Ecto neural progenitor cell (in vitro differentiated cells): ENCODE results near the gene CXCR4.
"Not testable (repeated sequence)": the region's sequence is repeated elsewhere in the genome, so short reads cannot be mapped to it uniquely, and the experiment has no call there.

Experiments
- DNase-seq: peaks from one replicate; pipeline ENCODE4 v3.0.0-alpha.2; 2018; ENCODE audit warnings: low spot score

The CXCR4 gene

GRCh38 chr2:136072621-136073020 is 45.3 kb downstream of the CXCR4 start:
- no peak for DNase-seq

DNA sequence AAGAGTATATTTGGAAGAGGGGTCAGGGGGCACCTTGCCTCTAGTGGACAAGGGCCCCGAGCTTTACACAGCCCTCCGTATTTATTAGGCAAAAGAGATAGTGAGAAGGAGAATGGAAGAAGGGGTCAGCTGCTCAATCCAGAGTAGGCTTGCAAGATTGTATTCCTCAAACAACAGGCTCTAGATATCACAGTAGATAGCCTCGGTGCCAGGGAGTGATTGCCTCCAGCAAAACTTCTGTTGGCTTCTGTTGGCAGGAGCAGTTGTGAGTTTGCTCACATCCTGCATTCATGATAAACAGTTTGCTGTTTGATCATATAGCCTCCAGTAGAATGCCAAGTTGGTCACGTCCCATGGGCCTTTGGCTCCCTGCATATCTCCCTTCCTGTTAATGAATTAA is 46.1 kb downstream of the CXCR4 start:
- not testable (repeated sequence) for DNase-seq

DNA sequence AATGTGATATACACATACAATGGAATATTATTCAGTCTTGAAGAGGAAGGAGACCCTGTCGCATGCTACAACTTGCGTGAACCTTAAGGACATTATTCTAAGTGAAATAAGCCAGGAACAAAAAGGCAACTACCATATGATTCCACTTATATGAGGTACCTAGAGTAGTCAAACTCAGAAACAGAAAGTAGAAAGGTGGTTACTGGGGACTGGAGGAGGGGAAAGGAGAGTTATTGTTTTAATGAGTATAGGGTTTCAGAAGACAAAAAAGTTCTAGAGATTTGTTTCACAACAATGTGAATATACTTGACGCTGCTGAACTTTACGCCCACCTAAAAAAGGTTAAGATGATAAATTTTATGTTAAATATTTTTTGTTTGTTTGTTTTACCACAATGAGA is 47.0 kb downstream of the CXCR4 start:
- no peak for DNase-seq

DNA sequence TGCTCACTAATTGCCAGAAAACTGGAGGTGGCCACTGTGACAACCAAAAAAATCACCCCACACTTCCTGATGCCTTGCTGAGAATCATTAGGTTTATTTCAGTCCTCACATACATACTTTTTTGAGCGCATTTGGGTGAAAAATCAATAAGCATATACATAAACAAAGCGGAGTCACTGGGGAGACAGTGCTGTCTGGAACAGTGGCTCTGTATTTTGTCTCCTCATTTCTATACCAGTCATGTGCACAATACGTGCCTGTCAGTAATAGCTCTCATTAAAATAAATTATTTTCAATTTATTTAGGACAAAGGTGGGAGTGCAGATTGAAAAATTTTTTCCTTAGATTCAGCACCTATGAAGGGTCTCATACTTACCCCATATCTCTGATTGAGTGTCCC is 48.2 kb downstream of the CXCR4 start:
- DNase-seq = no peak

DNA sequence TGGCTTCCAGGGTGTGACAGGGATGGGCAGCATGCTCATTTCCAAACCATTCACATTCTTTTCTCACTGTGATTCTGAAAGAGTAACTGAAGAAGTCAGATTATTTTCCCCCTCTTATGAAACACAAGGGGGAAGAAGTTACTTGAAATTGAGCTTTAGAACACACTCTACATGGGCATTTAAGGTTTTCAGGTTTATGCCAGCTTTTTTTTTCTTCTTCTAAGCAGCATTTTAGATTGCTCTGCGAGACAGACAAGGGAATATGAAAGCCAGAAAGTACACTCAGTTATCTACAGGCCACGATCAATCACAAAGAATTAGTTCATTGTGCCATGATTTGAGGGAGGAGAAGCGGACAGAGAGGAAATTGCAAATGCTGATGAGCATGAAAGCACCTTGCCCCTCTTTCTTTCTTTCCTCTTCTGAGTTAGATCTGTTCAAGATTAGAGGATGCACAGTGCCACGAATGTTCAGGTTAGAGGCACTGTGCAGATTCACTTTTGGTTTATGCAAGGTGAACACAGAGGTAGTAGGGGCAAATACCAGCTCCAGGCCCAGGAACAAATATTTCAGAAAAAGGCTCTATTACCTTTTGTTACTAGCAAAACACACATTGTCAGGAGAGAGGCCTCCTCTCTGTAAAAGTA is 49.2 kb downstream of the CXCR4 start:
- DNase-seq = no peak

- DNase-seq = no peak
These were observed 49.9 kb downstream of the CXCR4 start for GRCh38 chr2:136067897-136068580.

- no peak for DNase-seq
These were observed 50.5 kb downstream of the CXCR4 start for GRCh38 chr2:136067459-136067858.

- no peak for DNase-seq
These were observed 52.0 kb downstream of the CXCR4 start for GRCh38 chr2:136065907-136066306.

DNA sequence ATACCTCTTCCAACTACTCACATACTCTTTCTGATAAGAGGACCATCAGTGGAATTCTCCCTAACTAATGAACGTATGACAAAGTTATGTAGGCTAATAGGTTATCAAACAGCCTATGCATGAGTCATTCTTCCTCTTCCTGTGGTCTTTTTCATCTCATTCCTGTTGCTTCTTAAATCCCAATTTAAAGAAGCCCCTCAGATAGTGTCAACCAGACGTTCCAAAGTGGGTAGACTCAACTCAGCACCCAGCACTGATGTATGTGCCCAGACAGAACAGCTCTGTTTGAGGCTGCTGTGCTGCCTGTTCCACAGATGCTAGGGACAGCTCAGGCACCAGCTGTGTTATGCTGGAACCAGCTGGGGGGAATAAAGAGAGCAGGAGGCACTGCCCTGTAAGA is 52.6 kb downstream of the CXCR4 start:
- no peak for DNase-seq
